H9 (cell line): Measurements from ENCODE around the gene KCTD1. TPM values are rescaled to one million over a fixed set of nuclear protein-coding genes. Genes with fewer than 3 reads are reported as not detected.

ENCODE experiments used
- DNase-seq: peaks from one replicate; pipeline ENCODE4 v3.0.0-alpha.2; 2017
- H2AFZ ChIP-seq: one replicate; pipeline ENCODE4 v1.6.1; 2013; ENCODE audit warnings: mild to moderate bottlenecking, low read length, control low read depth, moderate library complexity
- H2AK5ac ChIP-seq: 2 replicates; pipeline ENCODE4 v1.6.1; 2013; ENCODE audit warnings: low read length, control low read depth, mixed read lengths; ENCODE audit not compliant: insufficient read length
- H2BK120ac ChIP-seq: one replicate; pipeline ENCODE4 v1.6.1; 2013; ENCODE audit warnings: low read depth, mild to moderate bottlenecking, low read length, control low read depth, inconsistent platforms; ENCODE audit not compliant: poor library complexity, severe bottlenecking
- H2BK12ac ChIP-seq: 2 replicates; pipeline ENCODE4 v1.6.1; 2013; ENCODE audit warnings: low read length, control low read depth, mixed read lengths, low read depth; ENCODE audit not compliant: insufficient read length
- H2BK15ac ChIP-seq: 2 replicates; pipeline ENCODE4 v1.6.1; 2013; ENCODE audit warnings: low read depth, low read length, control low read depth
- H2BK20ac ChIP-seq: one replicate; pipeline ENCODE4 v1.6.1; 2013; ENCODE audit warnings: low read depth, mild to moderate bottlenecking, low read length, control low read depth, inconsistent platforms; ENCODE audit not compliant: poor library complexity, severe bottlenecking
- H2BK5ac ChIP-seq: 2 replicates; pipeline ENCODE4 v1.6.1; 2013; ENCODE audit warnings: low read length, control low read depth, mixed read lengths; ENCODE audit not compliant: insufficient read length
- H3K14ac ChIP-seq: 2 replicates; pipeline ENCODE4 v1.6.1; 2013; ENCODE audit warnings: low read length, control low read depth; ENCODE audit not compliant: insufficient read depth
- H3K18ac ChIP-seq: 2 replicates; pipeline ENCODE4 v1.6.1; 2013; ENCODE audit warnings: low read depth, mild to moderate bottlenecking, mixed read lengths, low read length, control low read depth; ENCODE audit not compliant: insufficient read length
- H3K23ac ChIP-seq: 2 replicates; pipeline ENCODE4 v1.6.1; 2013; ENCODE audit warnings: low read length, control low read depth, mixed read lengths, low read depth; ENCODE audit not compliant: insufficient read length
- H3K23me2 ChIP-seq: 2 replicates; pipeline ENCODE4 v1.6.1; 2013; ENCODE audit warnings: low read depth, mild to moderate bottlenecking, mixed read lengths, low read length, control low read depth; ENCODE audit not compliant: insufficient read length, poor library complexity, severe bottlenecking
- H3K27ac ChIP-seq: 2 replicates; pipeline ENCODE4 v1.5.1; 2013; ENCODE audit warnings: low read length, control low read depth, mixed read lengths, low read depth; ENCODE audit not compliant: insufficient read length
- H3K27me3 ChIP-seq: 2 replicates; pipeline ENCODE4 v1.6.1; 2013; ENCODE audit warnings: low read length, control low read depth, inconsistent platforms; ENCODE audit not compliant: insufficient read depth
- H3K4ac ChIP-seq: 2 replicates; pipeline ENCODE4 v1.6.1; 2013; ENCODE audit warnings: low read depth, mild to moderate bottlenecking, control low read depth, inconsistent platforms, low read length, moderate library complexity
- H3K4me1 ChIP-seq: 2 replicates; pipeline ENCODE4 v1.6.1; 2013; ENCODE audit warnings: low read length, control low read depth, inconsistent platforms; ENCODE audit not compliant: insufficient read depth
- H3K4me2 ChIP-seq: 2 replicates; pipeline ENCODE4 v1.6.1; 2013; ENCODE audit warnings: low read length, control low read depth, mixed read lengths; ENCODE audit not compliant: insufficient read length, insufficient read depth
- H3K56ac ChIP-seq: 2 replicates; pipeline ENCODE4 v1.6.1; 2013; ENCODE audit warnings: low read depth, mild to moderate bottlenecking, mixed read lengths, low read length, control low read depth; ENCODE audit not compliant: insufficient read length
- H3K79me1 ChIP-seq: 2 replicates; pipeline ENCODE4 v1.6.1; 2013; ENCODE audit warnings: low read depth, mild to moderate bottlenecking, moderate library complexity, low read length, control low read depth, inconsistent platforms; ENCODE audit not compliant: insufficient read depth, poor library complexity, severe bottlenecking
- H3K79me2 ChIP-seq: 2 replicates; pipeline ENCODE4 v1.6.1; 2013; ENCODE audit warnings: low read length, control low read depth, inconsistent platforms; ENCODE audit not compliant: insufficient read depth
- H3K9ac ChIP-seq: 2 replicates; pipeline ENCODE4 v1.6.1; 2013; ENCODE audit warnings: low read length, control low read depth, mixed read lengths; ENCODE audit not compliant: insufficient read length; ENCODE audit errors: extremely low read depth
- H3K9me3 ChIP-seq: one replicate; pipeline ENCODE4 v1.6.1; 2013; ENCODE audit warnings: low read depth, low read length, inconsistent platforms; ENCODE audit not compliant: control insufficient read depth
- H3T11ph ChIP-seq: one replicate; pipeline ENCODE4 v1.6.1; 2013; ENCODE audit warnings: mild to moderate bottlenecking, low read length, control low read depth, inconsistent platforms
- H4K20me1 ChIP-seq: one replicate; pipeline ENCODE4 v1.6.1; 2013; ENCODE audit not compliant: control insufficient read depth, insufficient read length, insufficient read depth
- H4K5ac ChIP-seq: 2 replicates; pipeline ENCODE4 v1.6.1; 2013; ENCODE audit warnings: low read depth, mild to moderate bottlenecking, mixed read lengths, low read length, control low read depth; ENCODE audit not compliant: insufficient read length
- H4K8ac ChIP-seq: replicated peaks from 2 replicates; pipeline ENCODE4 v1.6.1; 2013; ENCODE audit warnings: low read length, control low read depth, mixed read lengths, low read depth; ENCODE audit not compliant: insufficient read length
- H4K91ac ChIP-seq: 2 replicates; pipeline ENCODE4 v1.6.1; 2013; ENCODE audit warnings: low read depth, mild to moderate bottlenecking, moderate library complexity, mixed read lengths, low read length, control low read depth; ENCODE audit not compliant: insufficient read length
- H3K27ac Mint-ChIP-seq, 3 experiments: 2 replicates in 2 of 3; 3 replicates in 1 of 3; pipeline ENCODE4 v1.8.0; 2020 to 2021; ENCODE audit warnings: mixed read lengths in 3 of 3, mild to moderate bottlenecking in 1 of 3, moderate library complexity in 1 of 3
- H3K27me3 Mint-ChIP-seq: 2 replicates; pipeline ENCODE4 v1.8.0; 2021; ENCODE audit warnings: low read depth, mild to moderate bottlenecking, moderate library complexity, mixed read lengths
- H3K36me3 Mint-ChIP-seq, 3 experiments: 2 replicates in 2 of 3; 3 replicates in 1 of 3; pipeline ENCODE4 v1.8.0; 2020 to 2021; ENCODE audit warnings: low read depth in 3 of 3, mixed read lengths in 3 of 3; ENCODE audit not compliant: insufficient read depth in 1 of 3
- H3K4me1 Mint-ChIP-seq, 2 experiments: 2 replicates each; pipeline ENCODE4 v1.8.0; 2020; ENCODE audit warnings: mixed read lengths in 2 of 2
- H3K4me3 Mint-ChIP-seq, 2 experiments: 2 replicates in 1 of 2; 3 replicates in 1 of 2; pipeline ENCODE4 v1.8.0; 2020 to 2021; ENCODE audit warnings: mild to moderate bottlenecking in 2 of 2, mixed read lengths in 2 of 2, moderate library complexity in 1 of 2
- H3K9me3 Mint-ChIP-seq, 2 experiments: 2 replicates in 1 of 2; 3 replicates in 1 of 2; pipeline ENCODE4 v1.8.0; 2020; ENCODE audit warnings: mild to moderate bottlenecking in 2 of 2, mixed read lengths in 2 of 2, moderate library complexity in 1 of 2
- WGBS: extraction: QIAGEN DNeasy Blood & Tissue Kit; methylation state at CpG from one replicate; pipeline ENCODE4 v1.1.7; 2013; ENCODE audit warnings: missing lambda C conversion rate, low lambda C conversion rate, mixed read lengths; ENCODE audit not compliant: insufficient read length; ENCODE audit errors: extremely low coverage; 5-methylcytosine and 5-hydroxymethylcytosine counted together
- total RNA-seq: library from RNA; stranded (reverse); gene quantifications from 2 replicates; pipeline ENCODE4 v1.2.1, GENCODE V29; 2021
- TF ChIP-seq, protein P1 (sequence below): fragments of 200-600 bp; sonication (generic); conservative IDR thresholded peaks from 3 replicates; pipeline ENCODE4 v1.8.0; 2021; ENCODE audit warnings: antibody characterized with exemption, mild to moderate bottlenecking

Gene KCTD1
- total RNA-seq, 1 experiment from 2014 or later = 10.8 TPM

DNA sequence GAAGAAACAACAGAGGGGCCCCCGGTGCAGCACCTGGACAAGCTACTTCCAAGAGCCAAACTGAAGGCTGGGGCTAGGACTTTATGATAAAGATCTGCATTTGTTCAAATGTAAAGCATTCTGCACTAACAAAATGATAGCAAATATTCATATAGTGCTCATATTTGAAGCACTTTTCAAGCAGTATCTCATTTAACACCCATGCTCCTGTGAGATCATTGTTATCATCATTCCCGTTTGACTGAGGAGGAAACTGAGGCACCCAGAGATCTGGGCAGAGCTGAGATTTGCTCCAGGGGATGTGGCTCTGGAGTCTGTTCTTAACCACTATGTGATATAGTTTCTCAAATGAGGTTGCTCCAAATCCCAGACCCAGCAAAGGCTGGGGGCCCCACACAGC is 9.8 kb downstream of the KCTD1 start:
- Histone ChIP-seq H3K9me3 (no peaks in the 10 kb centered on the region), H3K79me2 (no peaks in the 10 kb centered on the region), H3K27me3 (no peaks in the 10 kb centered on the region), H3K23me2 (no peaks in the 10 kb centered on the region), H3K18ac (no peak overlapping the region), H2BK15ac (no peak overlapping the region), H3K23ac (no peak overlapping the region), H2AFZ (no peak overlapping the region), H2BK12ac (no peak overlapping the region), H3K4me1 (no peaks in the 10 kb centered on the region), H4K8ac (no peak overlapping the region), H2AK5ac (no peak overlapping the region), H4K91ac (no peak overlapping the region), H4K20me1 (no peaks in the 10 kb centered on the region), H3K79me1 (no peaks in the 10 kb centered on the region), H3K27ac (no peak overlapping the region), H3K4ac (no peak overlapping the region), H4K5ac (no peak overlapping the region), H2BK20ac (no peak overlapping the region), H3K9ac (no peak overlapping the region), H3T11ph (no peak overlapping the region), H2BK120ac (no peak overlapping the region), H2BK5ac (no peak overlapping the region), H3K56ac (no peak overlapping the region), H3K4me2 (no peak overlapping the region), H3K14ac (no peak overlapping the region)
- Mint-ChIP-seq H3K4me3 (no peak overlapping the region), H3K4me1 (peaks cover 20 to 23% of the 10 kb centered on the region in 2 experiments), H3K9me3 (no peaks in the 10 kb centered on the region), H3K36me3 (no peaks in the 10 kb centered on the region), H3K27me3 (no peaks in the 10 kb centered on the region), H3K27ac (no peak overlapping the region)
- no peak for DNase-seq
- WGBS = no CpG with 5 or more reads among the region's 2 CpGs
- TF ChIP-seq, protein P1, sequence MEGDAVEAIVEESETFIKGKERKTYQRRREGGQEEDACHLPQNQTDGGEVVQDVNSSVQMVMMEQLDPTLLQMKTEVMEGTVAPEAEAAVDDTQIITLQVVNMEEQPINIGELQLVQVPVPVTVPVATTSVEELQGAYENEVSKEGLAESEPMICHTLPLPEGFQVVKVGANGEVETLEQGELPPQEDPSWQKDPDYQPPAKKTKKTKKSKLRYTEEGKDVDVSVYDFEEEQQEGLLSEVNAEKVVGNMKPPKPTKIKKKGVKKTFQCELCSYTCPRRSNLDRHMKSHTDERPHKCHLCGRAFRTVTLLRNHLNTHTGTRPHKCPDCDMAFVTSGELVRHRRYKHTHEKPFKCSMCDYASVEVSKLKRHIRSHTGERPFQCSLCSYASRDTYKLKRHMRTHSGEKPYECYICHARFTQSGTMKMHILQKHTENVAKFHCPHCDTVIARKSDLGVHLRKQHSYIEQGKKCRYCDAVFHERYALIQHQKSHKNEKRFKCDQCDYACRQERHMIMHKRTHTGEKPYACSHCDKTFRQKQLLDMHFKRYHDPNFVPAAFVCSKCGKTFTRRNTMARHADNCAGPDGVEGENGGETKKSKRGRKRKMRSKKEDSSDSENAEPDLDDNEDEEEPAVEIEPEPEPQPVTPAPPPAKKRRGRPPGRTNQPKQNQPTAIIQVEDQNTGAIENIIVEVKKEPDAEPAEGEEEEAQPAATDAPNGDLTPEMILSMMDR = no peak
